Measurements from ENCODE around the gene CASP7.

- no peak for TF ChIP-seq POLR2A (IDR thresholded peaks at IDR 0.05; ENCODE audit: low read depth, low read length)
- no peak for TF ChIP-seq TAF1 (IDR thresholded peaks at IDR 0.05; ENCODE audit: borderline replicate concordance, low read depth, low read length)
- no peak for TF ChIP-seq POLR2AphosphoS5 (IDR thresholded peaks at IDR 0.05; ENCODE audit: low read depth, low read length)
Measured at GRCh38 chr10:113705344-113705652, 25.6 kb downstream of the CASP7 start.
